HG03045 (cell line): ENCODE results near the gene ATXN7L1.
"Not testable (repeated sequence)": the region's sequence is repeated elsewhere in the genome, so short reads cannot be mapped to it uniquely, and the experiment has no call there.

ENCODE experiments used
- ATAC-seq: cut with Tn5 transposase; IDR thresholded peaks from one replicate; pipeline ENCODE4 v1.9.1; 2021; ENCODE audit warnings: mild to moderate bottlenecking, moderate library complexity; ENCODE audit not compliant: unreplicated experiment

Gene ATXN7L1

DNA sequence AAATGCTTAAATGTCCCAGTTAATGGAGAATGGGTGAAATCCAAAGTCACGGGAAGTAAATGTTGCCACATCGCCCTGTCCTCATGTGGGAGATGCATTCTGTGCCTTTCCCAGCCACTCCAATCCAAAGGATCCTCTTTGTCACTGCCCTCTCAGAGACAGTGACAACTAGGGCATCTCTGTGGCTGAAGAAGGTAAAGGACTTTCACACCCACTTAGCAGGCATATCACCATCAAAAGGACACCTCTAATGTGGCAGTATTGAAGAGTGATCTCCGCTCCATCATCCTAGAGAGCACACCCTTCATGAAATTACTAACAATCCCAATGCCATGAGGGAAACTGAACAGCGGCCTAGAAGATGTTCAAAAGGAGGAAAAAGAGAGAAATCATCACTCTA, 13.6 kb downstream of the ATXN7L1 start:
- no peak for ATAC-seq

DNA sequence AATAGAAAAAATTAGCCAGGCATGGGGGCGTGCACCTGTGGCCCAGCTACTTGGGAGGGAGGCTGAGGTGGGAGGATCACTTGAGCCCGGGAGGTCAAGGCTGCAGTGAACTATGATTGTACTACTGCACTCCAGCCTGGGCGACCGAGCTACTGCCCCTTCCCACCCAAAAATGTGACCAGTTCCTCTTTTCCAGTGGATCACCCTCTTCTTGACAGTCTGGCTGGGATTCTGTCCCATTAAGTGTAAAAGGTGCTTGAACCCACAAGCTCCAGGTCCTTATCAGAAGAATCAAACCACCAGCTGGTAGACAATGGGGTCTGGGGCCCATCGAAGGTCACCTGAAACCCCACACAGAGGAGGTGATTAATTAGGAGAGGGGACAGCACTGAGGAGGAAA, 14.1 kb downstream of the ATXN7L1 start:
- no peak for ATAC-seq

DNA sequence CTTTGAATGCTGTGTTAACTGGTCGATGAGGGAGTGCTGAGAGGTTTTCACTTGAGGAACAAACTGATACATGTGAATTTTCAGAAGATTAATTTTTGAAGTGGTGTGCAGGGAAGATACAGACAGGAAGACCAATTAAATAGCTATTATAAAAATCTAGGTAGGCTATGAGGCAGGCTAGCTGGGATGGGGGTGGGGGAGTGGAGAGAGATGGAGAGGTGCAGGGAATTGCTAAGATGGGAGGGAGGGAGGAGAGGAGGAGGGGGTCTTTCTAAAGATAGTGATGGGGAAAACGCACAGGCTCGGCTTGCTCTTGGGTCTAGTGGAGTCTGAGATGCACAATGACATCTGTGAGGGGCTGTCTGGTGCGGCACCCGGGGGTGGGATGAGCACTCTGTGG, 15.2 kb downstream of the ATXN7L1 start:
- no peak for ATAC-seq

DNA sequence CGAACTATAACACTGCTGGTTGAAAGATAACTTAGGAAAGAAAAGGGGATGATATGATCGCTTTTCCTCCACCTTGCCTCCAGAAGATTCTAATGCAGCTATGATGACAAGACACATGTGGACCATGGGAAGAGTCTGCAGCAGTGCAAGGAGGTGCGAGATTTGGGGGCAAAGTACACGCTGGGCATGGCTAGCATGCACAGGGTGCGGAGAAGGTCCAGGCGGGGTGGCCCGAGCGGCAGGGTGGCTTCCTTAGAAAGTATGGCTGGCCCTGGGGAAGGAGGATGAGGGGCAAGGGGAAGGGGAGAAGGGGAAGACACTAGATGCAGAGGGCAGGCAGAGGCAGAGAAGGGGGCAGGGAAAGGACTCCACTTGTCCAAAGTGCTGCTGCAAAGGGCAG, 15.6 kb downstream of the ATXN7L1 start:
- ATAC-seq = no peak

DNA sequence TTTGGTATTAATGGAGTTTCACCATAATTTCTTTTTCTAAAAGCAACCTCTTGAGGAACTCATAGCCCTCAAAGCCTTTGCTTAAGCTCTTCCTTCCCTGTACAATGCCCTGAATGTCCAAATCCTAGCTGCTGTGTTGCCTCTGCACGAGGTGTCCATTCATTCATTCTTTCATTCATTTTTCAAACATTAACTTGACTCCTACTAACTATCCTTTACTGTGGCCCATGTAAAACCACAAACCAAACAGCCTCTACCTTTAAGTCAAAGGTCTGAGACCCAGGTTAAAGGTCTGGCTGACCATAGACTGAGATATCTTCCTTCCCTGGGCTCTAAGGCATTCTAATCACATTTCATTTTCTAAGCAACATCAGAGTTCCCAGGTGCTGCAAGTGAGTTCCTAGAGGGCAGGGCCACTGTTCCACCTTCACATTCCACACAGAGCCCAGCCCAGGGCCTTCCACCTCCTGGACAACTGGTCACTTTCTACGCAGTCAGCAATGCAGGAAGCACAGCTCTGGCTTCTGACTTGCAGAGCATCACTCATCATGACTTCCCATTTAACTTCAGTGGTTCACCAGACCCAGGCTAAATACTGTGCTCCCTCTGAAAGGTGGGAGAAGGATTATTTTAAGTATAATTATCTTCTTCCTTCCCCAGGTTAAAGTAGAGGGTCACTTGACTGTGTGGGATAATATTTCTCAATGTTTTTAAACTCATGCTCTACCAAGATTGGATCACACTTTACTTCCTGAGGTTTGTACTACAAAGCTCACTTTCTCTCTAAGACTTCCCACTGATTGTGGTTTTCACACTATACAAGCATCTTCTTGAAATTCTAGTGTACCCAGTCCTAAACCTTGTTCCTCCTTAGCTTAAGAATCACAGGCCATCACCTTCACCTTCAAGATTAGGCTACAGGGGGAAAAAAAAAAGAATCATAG, 19.1 kb downstream of the ATXN7L1 start:
- no peak for ATAC-seq

DNA sequence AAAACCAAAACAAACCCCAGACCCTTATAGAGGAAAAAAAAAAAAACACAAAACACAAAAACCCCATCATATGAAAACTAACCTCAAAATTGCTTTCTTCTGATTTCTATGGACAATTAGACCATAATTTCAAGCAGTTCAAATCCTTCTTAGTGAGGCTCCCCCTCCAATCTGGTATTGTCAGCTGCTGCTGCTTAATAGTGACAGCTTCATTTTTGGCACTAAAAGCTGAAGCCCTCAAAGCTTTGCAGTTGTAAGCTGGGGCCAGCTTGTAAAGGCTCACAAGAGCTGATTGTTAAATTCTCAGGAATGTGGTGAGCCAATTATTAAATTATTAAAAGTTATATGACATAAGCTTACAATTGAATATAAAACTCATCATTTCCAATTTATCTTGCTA, 21.9 kb downstream of the ATXN7L1 start:
- no peak for ATAC-seq

DNA sequence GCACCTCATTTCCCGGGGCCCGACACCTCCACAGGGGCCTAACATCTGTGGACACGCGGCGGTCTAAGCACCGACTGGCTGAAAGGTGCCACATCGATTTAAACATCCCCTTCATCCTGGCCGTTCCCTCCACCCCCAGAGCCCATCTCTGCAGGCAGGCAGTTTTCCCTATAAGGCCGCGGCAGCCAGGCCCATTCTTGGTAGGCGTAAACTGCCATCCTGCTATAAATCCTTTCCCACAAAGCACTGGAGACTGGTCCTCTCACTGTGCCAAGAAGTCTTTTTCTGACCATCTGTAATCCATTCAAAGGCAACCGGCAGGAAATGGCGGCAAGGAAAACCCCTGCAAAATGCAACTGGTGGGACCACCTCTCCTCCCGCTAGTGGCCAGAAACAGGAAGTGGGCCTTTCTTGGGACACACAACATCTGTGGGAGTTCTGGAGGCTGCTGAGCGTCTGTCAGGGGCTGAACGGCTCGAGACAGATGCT, 22.4 kb downstream of the ATXN7L1 start:
- ATAC-seq = no peak

DNA sequence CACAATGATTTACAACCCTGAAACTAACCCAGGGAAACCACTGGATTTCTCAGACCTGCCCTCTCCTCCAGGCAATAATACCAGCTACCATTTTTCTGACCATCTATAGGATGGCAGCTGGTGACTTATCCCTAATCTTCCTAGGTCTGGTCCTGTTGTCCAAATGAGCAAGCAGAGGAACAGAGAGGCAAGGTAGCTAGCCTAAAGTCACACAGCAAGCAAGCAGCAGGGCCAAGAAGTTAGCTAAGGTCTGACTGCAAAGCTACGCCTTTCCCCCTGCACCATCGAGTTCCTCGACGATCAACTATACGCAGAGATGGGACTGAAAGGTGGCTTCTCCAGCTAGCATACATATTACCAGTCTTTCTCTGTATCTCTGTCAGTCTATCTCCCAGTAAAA, 25.3 kb downstream of the ATXN7L1 start:
- ATAC-seq = no peak

DNA sequence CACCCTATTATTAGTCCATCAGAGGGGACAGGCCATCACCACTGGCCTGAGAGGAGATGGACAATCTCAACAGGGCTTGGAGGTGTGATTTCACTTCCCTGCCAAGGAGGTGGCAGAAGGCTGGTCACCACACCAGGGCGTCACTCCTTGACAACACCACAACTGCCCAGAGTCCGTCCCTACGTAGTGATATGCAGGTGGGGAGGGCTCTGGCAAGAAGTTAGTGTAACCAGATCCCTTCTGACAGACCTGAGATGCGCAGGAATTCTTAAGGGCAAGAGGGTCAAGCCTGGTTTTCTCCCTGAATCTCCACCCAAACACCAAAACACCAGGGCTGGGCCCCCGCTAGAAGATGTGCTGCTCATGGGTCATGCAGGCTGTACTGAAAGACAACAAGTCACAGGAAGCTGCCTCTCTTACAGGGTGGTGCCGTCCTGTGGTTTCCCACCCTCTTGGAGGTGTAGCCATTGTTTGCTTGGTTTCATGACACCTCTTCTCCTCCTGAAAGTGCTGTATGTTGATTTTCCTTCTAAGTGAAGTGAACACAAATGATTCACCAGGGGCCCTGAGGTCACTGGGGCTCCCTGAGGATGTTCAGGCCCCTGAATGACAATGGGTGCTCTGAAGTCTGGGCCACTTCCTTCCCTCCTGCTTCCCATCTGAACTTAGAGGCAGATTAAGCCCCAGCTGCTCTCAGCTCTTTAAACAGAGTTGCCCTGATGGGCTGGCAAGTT, 27.1 kb downstream of the ATXN7L1 start:
- ATAC-seq = no peak

DNA sequence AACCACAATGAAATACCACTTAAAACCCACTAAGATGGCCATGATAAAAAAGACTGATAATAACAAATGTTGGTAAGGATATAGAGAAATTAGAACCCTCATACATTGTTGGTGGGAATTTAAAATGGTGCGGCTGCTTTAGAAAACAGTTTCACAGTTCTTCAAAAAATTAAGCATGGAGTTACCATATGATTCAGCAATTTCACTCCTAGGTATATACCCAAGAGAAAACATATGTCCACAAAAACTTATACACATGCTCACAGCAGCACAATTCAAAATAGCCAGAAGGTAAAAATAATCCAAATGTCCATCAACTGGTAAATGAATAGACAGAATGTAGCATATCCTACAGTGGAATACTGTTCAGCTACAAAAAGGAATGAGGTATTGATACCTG, 30.0 kb downstream of the ATXN7L1 start:
- ATAC-seq = no peak

DNA sequence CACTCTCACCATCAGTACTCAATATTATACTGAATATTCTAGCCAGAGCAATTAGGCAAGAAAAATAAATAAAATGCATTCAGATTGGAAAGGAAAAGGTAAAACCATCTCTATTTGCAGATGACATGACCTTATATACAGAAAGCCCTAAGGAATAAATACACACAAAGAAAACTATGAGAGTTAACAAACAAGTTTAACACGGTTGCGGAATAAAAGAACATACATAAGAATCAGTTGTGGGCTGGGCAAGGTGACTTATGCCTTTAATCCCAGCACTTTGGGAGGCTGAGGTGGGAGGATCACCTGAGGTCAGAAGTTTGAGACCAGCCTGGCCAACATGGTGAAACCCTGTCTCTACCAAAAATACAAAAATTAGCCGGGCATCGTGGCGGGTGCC, 31.7 kb downstream of the ATXN7L1 start:
- not testable (repeated sequence) for ATAC-seq

DNA sequence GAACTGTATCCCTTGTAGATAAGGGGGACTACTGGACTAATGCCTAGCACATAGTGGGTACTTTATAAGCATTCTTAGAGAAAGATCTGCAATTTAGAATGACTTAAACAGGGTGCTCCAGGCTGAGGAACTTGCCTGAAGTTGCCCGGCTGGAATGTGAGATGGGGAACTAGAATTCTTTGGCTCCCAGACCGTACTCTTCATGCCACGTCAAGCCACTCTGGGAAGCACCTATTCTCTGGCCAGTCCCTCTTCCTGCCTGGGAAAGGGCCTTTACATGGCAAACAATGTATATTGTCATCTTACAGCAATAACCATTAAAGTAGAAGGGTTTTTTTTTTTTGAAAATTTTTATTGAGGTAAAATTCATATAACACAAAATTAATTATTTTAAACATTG, 34.5 kb downstream of the ATXN7L1 start:
- no peak for ATAC-seq

DNA sequence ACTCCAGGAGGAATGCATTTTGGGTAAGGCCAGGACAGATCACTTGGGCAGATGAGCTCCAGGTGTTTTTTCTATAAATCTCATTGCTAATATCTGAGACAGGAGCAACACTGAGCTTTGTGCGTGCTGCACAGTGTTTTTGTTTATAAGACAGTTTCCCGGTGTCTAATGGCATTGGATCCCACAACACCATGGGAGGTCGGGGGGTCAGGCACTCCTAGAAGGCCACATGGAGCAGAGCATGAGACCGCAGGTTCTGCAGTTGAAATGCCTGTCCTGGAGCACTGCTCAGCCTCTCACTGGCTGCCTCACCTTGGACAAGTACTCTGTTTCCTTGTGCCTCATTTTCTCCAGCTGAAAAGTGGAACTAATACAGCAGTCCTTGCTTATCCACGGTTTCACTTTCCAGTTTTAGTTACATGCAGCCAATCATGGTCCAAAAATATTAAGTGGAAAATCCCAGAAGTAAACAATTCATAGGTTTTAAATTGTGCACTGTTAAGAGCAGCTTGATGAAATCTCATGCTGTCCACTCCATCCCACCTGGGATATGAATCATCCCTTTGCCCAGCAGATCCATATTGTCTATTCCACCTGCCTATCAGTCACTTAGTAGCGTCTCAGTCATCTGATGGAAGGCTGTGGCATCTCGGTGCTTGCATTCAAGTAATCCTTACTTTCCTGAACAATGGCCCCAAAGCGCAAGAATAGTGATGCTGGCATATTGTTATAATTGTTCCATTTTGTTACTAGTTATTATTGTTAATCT, 35.2 kb downstream of the ATXN7L1 start:
- ATAC-seq = no peak

DNA sequence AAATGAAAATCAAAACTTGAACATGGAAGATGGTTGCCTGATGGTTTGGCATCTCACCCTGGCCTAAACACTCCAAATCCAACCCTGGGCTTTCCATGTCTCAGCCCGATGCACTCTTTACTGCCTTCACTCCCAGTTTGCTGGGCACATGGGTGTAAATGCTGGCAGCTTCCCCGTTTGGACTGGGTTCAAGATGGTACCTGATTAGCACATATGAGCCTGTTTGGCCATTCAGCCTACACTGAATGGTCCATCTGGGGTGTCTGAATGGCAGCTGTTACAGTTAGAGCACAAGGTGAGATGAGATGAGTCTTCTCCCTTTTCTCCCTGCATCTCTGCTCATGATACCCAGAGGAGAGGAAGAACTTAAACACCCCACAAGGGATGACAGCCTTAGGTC, 37.1 kb downstream of the ATXN7L1 start:
- no peak for ATAC-seq

DNA sequence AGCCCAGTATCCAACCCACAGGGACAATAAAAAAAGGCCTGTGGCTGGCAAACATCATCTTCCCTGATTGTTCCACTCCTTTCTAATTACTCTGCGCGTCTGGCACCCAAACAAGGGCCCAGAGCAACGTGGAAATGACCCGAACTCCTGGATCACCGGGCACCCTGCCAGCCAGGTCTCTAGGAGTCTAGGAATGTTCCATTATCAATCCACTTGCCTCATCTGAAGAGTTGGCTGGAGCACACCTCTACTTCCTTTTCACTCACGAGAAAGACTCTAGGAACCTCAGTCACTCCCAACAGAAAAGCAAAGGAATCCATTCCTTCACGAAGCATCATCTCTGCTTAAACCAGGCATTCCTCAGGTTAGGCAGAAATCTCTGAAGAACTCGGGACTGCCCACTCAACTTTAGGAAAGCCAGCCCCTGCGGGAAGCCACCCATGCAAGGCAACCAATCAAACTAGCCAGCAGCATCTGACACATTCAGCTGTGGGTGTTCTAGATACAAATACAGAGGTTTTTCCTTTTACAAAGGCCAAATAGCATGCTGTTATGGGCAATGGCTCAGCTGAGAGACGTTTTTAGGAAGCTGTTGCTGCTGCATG, 37.7 kb downstream of the ATXN7L1 start:
- ATAC-seq = no peak

DNA sequence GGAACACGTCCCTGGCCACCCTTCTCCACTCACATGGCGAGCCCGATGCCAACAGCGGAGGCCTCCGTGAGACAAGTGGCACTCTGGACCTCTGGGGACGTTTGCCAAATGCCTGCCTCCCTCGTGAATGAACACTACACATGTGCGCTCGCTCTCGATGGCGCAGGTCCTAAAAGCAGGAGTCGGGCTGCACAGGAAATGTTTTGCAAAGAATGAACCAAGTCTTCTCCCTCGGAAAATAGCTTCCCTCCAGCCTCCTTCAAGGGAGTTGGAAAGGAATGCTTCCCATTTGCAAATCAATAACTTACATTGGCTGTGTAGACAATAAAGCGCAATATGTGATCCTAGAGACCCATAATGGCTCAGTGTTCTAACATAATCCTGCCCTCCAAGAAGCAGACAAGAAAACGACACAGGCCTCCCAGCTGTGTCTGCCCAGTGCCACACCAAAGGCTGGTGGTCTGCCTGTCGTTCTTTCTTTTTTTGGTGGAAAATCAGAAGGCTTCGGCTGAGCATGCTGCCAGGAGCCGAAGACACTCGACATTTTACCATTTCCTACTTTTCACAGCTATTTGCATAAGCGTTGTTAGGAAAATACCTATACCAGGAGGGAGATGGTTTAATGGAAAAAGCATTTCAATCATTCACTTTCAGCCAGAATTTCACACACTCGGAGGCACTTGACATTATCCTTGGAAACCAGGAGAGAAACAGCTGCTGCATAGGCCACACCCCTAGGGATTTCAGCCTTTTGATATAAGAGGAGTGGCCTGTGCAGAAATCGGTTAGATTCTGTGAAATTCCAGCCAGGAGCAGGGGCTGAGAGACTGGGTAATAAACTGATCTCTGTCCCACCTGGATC, 38.4 kb downstream of the ATXN7L1 start:
- ATAC-seq = no peak

DNA sequence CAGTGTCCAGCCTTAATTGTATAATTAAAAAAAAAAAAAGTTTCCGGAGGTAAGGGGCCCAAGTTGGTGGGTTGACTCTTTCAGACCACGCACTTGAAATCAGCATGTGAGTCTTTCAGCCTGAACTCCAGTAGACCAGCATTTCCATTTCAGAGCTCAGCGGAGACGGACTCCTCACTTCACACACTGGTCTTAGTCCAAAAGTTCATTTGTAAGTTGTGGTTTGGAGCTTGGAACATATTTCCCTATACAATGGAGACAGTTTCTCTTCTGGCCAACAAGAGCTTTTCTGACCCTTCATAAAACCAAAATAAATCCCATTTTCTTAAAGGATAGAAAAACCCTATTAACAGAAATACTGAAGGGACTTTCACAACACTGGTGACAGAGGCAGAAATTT, 41.0 kb downstream of the ATXN7L1 start:
- no peak for ATAC-seq

DNA sequence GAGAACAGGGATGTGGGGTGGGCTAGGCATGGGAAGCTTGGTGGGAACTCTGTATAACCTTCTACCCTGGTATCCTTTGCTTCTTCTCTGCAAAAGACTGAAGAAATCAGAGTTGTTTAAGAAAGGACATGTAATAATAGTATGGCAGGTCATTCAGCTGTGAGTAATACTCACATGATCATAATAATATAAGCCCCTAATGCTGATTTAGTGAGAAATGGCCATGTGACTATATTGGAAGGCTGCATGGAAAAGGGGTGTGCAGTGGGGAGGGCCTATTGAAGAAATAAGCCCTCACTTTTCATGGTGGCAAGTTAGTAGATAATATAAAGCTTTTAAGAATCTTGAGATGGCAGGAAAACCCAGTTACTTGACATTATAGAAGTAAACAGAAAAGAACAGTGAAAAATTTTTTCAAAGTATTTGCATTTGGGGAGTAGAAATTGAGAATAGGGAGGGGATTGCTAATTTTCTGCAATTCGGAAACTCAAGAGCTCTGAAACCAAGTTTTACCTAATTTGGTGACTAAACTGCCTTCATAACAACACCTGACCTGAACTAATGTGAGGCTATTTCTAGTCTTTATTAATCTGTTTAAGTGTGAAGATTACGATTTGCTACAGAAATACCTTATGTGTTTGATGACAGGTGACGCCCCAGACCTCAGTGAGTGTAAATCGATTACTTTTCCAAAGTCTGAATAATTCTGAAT, 44.4 kb downstream of the ATXN7L1 start:
- no peak for ATAC-seq

DNA sequence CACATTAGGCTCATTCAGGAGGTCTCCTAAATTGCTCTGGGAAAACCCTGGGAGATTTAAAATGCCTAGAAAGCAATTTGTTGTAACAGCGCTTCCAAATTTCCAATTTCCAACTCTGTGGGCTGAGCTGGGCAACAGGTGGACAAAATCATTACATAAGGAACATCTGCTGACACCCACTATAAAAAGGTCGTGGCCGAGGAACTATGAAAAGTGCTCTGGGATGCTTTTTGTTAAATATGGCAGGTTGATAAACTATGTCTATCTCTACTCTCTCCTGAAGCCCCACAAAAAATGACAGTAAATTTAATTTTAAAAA, 45.1 kb downstream of the ATXN7L1 start:
- ATAC-seq = no peak
